Stimulated activated CD8-positive, alpha-beta memory T cell treated with anti-CD3 and anti-CD28 coated beads, Interleukin-4, amount 100 ng/mL, for 24 hours (primary cell): ENCODE results near the gene DTX2.
A peak's percentile ranks its signal among the peaks of the same experiment; 100 is the strongest.
"Not testable (repeated sequence)": the region's sequence is repeated elsewhere in the genome, so short reads cannot be mapped to it uniquely, and the experiment has no call there.

ENCODE experiments used
- DNase-seq: peaks from one replicate; pipeline ENCODE4 v3.0.0-alpha.2; 2020; ENCODE audit warnings: low read depth

The DTX2 gene

DNA sequence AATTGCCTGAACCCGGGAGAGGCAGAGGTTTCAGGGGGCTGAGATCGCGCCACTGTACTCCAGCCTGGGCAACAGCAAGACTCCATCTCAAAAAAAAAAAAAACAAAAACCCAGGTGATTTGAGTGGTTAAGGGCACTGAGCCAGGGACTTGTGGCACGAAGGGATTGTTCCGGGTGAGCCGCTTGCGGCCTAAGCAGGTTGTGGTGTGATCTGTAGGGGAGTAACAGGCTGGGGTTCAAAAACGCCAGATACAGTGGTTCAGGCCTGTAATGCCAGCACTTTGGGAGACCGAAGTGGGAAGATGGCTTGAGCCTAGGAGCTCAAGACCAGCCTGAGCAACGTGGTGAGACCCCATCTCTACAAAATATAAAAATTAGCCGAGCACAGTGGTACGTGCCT, 17.7 kb upstream of the DTX2 start:
- DNase-seq, result not testable (repeated sequence)

DNA sequence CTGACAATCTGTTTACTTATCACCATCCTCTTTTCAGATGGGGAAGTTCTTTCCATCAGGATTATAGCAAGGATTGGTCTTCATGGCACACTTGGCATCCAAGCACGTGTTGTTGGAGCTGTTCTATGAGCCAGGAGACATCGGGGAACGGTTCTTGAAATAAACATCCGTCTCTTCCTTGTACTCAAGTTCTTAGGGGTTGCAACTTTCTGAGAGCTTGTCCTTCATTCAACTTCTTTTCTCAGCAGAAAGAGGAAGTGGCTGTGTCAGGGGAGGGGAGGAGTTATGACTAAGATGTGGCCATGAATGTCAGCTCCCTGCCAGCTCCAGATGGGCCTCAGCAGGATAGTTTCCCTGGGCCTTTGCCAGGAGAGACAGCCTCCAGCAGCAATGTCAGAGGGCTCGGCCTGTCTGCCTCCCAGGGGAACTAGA, 15.9 kb upstream of the DTX2 start:
- not testable (repeated sequence) for DNase-seq

DNA sequence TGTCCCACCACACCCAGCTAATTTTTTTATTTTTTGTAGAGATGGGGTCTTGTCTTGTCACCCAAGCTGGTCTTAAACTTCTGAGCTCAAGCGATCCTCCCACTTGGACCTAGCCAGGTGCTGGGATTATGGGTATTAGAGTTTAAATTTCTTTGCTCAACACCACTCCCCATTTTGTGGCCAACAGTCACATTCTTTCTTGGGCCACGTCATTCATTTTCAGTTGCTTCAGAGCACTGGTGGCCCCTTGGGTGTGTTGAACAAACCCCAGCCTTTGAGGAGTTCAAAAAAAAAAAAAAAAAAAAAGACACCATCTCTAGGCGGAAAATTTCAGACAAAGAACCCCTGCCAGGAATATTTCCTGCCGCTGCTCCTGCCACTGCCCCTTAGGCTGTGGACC, 4.5 kb upstream of the DTX2 start:
- DNase-seq, result not testable (repeated sequence)

DNA sequence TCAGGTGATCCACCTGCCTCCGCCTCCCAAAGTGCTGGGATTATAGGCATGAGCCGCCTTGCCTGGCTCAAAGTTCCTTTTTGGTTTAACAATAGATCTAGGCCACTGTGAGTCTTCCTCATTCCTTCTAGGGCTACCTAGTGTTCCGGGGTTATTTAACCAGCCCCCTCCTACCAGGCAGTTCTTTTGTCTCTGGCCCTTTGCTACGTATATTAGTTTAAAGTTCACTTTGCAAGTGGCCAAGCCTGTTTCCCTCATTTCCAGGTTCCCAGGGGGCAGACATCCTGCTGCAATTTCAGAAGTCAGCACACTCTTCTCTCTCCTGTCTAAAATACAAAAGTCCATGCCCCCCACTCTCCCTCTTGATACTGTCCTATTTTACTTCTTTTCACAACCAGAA, 3.0 kb upstream of the DTX2 start:
- not testable (repeated sequence) for DNase-seq

DNA sequence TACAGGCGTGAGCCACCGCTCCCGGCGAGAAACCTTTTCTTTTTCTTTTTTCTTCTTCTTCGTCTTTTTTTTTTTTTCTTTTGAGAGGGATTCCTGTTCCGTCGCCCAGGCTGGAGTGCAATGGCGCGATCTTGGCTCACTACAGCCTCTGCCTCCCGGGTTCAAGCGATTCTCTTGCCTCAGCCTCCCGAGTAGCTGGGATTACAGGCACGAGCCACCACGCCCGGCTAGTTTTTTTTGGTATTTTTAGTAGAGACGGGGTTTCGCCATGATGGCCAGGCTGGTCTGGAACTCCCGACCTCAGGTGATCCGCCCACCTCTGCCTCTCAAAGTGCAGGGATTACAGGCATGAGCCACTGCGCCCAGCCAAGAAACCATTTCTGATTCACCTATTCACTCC, 742 bp upstream of the DTX2 start:
- DNase-seq, result not testable (repeated sequence)

DNA sequence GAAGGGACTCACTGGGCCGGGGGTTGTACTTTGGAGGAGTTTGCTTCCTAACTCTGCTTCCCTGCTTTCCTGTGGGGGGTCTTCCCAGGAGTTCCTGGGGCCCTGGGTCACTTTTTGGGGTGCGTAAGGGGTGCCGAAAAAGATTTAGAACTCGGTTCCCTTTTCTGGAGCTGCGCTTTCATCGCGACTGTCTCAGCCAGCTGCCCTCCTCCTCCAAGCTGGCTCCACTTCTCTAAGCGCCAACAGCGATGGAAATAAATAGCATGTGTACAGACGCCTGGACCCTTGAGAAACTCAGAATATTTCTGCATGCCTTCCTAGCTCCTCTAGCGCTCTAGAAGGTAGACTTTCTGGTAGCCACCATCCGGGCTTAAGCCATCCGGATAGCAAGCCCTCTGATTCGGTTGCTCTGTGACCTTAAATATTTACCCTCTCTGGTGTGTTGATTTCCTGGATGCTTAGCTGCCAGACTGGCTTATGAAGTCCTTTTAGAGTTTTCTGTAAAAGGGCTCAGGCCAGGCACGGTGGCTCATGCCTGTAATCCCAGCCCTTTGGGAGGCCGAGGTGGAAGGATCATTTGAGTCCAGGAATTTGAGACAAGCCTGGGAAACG, 868 bp downstream of the DTX2 start:
- DNase-seq, result not testable (repeated sequence)

DNA sequence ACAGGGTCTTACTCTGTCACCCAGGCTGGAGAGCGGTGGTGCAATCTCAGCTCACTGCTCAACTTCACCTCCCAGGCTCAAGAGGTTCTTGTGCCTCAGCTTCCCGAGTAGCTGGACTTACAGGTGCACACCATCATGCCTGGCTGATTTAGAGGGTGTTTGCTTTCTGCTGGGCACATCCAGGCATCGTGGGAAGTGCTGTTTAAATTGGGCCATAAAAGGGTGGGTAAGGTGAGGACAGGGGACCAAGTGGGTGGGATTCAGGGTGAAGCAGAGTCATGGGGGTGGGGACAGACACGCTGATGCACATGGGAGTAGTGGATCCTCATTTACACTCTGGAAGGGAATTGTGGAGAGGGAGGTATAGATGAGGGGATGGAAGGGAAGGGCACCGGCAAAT, 3.5 kb downstream of the DTX2 start:
- not testable (repeated sequence) for DNase-seq

DNA sequence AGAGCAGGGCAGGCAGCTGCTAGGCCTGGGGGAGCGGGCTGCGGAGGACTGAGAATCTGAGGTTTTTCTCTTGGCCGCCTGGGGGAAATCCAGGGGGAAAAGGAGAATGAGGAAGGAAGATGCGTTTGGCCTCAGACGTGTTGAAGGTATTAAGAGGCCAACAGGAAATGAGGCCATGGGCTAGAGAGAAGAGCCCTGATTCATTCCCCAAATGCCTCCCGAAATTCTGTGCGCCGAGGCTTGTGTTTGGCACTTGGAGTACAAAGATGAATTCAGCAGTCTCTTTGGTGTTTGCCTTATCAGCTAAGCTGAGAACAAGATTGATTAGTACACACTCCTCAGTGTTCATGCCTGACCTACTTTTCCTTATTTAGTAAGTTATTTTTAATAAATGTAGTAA, 4.4 kb downstream of the DTX2 start:
- DNase-seq, result not testable (repeated sequence)

DNA sequence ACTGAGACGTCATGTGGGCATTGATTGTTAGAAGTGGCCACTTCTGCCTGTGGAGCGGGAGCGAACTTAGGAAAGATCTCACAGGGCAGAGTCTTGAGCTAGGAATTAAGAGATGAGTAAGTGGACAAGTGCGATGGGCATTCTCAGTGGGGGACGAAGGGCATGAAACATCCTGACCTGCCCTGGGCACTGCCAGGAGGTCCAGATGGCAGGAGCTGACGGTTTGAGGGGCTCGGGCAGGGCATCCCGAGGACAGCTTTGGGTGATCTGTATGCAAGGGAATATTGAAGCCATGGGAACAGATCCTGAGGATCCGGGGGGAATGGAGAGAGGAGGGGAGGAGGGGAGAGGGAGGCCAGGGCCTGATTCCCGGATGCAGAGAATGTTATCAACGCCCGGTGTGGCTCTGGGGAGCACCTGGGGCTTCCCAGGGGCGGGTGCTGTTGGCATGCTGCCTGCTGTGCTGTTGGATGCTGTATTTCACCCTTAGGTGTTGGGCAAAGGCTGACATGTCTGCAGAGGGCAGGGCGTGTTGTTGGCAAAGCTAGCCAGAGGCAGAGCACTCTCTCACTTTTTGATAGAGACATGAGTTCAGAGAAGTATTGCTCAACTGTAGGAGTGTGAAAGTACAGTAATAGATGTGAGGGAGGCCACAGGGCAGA, 6.4 kb downstream of the DTX2 start:
- DNase-seq, result not testable (repeated sequence)

DNA sequence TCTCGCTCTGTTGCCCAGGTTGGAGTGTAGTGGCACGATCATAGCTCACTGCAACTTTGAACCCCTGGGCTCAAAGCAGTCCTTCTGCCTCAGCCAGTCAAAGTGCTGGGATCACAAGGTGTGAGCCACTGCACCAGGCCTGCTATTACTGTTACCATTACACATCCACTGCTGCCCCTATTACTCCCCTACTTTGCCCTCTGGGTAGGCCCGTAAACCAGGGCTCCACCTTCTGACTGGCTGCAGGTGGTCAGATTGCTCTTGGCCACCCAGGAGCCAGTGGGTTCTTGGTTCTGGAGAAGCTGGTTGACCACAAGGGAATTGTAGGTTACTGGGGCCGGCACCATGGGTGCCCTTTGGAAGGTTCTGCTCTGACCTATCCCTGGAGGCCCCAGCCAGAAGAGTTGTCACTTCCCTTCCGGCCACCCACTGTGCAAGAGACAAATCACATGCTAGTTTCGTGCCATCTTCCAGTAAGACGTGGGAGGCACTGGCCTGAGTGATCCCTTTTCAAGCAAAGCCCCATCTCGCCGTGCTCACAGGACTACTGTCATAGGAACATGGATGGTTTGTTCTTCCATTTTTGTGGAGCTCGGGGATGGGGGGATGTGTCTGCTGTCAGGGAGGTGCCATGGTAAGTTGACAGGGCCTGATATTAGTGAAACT, 10.2 kb downstream of the DTX2 start:
- DNase-seq, result not testable (repeated sequence)

DNA sequence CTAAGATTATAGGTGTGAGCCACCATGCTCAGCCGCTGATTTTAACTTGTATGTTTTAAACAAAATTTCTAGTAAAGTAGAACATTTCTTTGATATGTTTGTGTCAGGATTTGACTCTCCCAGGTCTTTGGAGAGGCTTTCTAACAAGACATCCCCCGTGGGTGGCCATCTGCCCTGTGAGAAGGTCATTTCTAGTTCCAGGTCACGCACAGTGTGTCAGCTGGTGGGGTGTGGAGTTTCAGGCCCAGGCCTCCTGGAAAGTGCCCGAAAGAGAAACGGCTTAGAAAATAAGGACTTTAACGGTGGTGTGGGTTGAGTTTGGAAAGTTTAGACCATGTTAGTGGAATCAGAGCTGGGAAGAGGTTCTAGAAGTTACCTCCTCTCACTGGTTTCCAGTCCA, 11.6 kb downstream of the DTX2 start:
- DNase-seq, result not testable (repeated sequence)

DNA sequence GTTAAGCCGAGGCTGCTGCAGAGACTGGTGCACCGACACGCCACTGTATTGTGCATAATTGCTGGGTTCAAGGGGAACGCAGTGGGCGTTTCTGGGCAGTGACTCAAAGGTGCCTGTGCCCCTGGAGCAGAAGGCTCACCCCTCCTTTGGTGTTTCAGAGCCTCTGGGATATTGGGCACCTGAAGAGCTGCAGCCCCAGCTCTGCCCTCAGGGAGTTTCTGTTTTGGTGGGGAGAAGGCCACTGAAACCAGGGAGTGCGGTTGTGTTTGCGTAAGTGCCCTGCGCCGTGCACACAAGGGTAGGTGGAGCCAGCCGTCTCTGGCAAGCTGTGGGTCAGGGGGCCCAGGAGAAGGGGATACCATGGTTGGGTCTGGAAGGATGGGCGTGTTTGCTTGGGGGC, 14.8 kb downstream of the DTX2 start:
- DNase-seq, result not testable (repeated sequence)

DNA sequence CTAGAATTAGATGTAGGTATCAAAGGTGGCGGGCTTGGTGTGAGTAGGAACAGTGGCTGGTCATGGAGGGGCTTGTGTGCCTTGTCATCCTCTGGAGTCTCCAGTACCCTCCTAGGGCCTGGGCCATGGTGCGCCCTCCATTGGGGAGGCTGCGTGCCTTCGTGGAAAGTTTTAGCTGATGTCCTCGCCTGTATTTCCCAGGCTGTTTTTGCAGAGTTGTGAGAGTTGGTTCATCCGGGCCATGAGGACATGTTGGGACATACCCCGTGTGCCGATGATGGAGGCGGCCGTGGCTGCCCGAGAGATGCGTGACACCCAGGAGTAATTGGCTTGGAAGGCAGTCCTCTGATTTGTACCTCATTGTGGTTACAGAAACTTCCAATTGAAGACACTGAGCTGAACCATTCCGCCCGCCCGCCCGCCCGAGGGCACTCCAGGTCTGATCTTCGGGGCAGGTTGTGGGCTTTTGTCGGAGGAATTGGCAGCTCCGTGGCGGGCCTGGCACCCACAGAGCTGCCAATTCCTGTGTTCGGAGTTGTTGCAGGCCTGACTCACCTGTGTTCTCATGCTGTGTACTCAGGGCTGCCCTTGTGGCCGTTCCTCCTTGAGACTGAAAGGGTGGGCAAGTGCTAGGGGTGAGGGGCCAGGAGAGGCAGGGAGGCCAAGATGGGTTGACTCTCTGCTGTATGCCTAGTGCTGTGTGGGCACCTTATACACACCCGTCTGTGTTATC, 15.4 kb downstream of the DTX2 start:
- not testable (repeated sequence) for DNase-seq

DNA sequence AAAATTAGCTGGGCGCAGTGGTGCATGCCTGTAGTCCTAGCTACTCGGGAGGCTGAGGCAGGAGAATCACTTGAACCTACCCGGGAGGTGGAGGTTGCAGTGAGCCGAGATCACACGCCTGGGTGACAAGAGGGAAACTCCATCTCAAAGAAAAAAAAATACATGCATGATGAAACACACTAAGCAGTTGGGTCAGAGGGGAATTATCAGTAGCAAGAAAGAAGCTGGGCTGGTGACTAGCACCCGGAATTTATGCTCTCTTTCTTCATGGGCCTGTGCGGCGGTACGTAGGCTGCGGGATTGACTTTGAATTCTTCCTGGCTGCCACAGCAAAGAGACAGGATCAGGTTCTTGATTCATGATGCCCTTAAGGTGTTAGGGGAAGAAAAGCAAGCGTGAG, 18.1 kb downstream of the DTX2 start:
- DNase-seq, result not testable (repeated sequence)

DNA sequence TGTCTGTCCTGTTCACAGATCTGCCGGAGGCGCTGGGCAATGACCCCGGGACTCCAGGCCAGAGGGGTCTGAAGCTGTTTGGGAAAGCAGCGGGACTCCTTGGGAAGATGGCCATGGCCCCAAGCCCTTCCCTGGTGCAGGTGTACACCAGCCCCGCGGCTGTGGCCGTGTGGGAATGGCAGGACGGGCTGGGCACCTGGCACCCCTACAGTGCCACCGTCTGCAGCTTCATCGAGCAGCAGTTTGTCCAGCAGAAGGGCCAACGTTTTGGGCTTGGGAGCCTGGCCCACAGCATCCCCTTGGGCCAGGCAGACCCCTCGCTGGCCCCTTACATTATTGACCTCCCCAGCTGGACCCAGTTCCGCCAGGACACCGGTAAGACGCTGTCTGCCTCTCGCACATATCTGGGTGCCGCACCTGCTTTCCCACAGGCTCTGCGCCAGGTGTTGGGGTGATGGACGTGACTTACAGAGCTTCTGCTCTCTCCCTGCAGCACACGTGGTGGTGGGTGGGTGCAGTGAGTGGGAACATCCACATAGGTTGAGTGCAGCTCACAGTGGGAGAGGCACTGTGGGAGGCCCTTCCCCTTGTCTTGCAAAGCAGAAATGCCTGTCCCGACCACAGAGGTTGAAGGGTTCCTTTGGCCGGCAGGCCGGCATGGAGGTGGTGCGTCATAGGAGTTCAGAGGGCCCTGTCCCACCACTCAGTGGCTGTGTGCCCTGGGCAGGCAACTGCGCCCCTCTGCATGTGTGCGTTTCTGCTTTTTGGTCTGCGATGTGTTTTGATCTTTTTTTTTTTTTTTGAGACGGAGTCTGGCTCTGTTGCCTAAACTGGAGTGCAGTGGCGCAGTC, 19.1 kb downstream of the DTX2 start:
- DNase-seq, result not testable (repeated sequence)

DNA sequence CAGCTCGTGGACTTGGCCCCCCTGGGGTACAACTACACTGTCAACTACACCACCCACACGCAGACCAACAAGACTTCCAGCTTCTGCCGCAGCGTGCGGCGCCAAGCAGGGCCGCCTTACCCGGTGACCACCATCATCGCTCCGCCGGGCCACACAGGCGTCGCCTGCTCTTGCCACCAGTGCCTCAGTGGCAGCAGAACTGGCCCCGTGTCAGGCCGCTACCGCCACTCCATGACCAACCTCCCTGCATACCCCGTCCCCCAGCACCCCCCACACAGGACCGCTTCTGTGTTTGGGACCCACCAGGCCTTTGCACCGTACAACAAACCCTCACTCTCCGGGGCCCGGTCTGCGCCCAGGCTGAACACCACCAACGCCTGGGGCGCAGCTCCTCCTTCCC, 21.2 kb downstream of the DTX2 start:
- DNase-seq, result not testable (repeated sequence)

DNA sequence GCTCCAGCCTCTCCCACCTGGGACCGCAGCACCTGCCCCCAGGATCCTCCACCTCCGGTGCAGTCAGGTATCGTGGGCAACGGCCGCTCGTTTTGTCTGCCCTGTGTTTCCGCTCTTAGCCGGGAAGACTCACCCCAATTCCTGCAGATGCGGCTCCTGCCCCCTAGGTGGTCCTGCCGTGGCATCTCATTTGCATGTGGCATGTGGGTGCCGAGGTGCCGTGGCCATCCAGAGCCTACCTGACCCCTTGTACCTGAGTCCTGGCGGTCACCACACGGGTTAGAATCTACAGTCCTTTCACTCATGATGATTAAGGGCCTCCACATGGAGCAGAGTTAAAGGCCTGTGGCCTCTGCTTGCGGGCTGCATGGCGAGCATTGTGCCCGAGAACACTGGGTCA, 21.6 kb downstream of the DTX2 start:
- not testable (repeated sequence) for DNase-seq

DNA sequence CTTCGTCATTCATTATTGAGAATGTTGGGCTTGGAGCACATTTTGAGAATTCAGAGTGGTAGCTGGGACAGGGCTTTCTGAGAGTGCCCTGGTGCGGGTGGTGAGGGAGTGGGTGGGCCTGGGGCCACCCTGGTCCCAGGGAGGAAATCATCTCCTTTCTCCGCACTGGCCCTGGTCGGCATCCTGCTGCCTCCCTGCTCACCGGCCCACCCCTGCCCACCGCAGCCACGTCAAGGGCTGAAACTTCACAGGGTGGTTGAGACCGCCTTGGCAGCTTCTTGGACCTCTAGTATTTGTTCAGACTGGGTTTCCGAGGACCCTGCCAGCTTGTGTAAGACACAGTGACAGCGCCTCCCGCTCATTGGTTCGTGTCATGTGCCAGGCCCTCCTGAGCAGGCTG, 22.9 kb downstream of the DTX2 start:
- not testable (repeated sequence) for DNase-seq

DNA sequence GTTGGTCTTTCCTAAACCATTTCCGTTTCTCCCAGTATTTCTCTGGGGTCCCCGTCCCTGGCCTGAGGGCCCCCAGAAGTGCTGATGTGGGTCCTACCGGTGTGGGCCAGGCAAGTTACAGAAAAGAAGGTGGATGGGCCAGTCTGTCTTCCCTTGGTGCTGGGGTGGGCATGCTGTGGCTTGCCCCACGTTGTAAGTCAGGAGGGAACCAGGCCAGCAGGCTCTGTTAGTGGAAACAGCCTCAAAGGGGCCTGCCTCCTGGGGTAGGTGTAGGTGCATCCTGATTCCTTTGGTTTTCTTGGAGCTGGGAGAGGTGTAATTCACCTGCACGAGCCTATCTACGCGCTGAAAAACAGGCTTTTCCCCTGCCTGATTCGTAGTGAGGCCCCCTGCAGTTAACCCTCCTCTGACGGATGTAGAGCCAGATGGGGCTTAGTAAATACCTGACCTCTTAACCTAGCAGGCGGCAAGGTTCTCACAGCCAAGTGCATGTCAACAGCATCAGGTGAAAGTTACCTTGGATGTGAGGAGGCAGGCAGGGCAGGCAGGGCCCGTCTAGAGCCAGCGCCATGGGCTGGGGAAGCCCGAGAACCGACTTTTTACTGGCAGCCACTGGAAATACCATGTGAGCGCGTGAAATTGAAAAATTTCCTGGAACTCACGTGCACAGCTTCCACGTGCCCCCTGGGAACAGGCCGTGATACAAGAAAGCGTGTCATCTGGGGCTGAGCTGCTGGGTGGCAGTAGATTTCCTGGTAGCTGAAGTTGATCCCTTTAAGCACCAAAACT, 24.5 kb downstream of the DTX2 start:
- not testable (repeated sequence) for DNase-seq

DNA sequence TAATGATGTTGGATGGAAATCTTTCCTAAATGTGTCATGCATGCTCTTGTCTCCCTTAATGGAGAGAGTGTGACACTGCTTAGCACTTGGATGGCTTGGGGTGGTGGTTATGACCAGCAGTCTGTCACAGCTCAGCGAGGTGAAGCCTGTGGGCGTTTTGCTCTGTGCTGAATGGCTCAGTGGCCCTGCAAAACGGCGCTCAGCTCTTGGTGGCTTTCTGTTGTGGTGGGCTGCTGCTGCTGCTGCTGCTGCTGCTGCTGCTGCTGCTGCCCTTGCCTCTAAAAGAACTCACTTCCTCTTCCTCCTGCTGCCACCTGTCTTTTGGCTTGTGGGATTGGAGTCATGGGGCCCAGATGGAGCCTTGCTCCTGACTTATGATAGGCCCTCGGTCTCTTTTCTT, 25.1 kb downstream of the DTX2 start:
- DNase-seq, result peak; percentile 35

DNA sequence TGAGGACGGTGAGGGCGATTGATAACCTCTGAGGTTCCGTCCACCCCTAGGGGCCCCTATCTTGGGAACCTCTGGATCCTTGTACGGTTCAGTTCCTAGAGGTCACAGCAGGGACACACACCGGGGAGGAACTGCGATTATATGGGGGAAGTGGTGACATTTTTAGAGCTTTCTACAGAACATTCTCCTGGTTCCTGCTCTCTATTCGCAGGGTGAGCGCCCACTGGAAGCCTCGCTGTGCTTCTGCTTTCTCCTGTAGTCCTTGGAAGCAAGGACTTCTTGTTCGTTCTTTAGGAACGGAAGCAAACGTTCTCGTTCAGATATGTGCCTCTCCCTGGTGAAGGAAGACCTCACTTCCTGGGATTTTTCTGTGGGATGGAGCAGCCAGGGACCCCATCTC, 26.5 kb downstream of the DTX2 start:
- DNase-seq, result not testable (repeated sequence)
